ENCODE data around the gene DAB2IP. TPM values are rescaled to one million over a fixed set of nuclear protein-coding genes. Genes with fewer than 3 reads are reported as not detected.

The DAB2IP gene
- total and polyA plus RNA-seq, 5 donors: 25.5 to 55.0 (median 42.1) TPM

DNA sequence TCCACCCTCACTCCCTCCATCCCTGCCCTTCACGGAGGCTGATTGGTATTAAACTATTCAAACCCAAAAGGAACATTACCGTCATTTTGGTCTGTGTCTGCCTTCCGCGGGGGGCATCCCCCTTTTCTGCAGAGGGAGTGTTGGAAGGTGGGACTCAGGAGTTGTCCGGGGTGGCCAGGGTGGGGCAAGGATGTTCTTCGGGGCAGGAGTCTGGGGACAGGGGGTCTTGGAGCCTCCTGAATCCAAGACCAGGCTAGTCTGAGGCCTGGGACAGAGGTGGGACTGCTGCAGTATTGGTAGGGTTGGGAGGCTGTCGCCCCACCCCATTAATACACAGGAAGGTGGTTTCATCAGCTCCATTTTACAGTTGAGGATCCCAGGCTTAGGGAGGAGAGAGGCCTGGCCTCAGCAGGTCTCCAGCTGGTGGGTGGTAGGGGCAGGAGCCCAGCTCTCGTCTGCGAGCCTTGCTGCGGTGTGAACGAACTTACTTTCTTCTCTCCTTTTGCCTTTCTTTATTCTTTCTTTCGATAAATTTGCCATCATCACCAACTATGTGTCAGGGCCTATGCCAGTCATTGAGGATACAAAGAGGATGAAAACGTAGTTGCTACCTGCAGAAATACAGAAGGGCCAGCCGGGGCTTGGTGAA, 33.8 kb downstream of the DAB2IP start:
- DNase-seq (no peak), ATAC-seq (no peak)
- no peaks in the 10 kb centered on the region for H3K9me3 ChIP-seq (ENCODE audit: control insufficient read depth, low read length)
- no peaks in the 10 kb centered on the region for H3K4me1 ChIP-seq (ENCODE audit: control insufficient read depth, insufficient read depth, low read length)
- H3K27me3 ChIP-seq (ENCODE audit: control insufficient read depth, insufficient read depth): no peaks in the 10 kb centered on the region
- intact Hi-C loops (cut with DNase I): loop anchor here in 3 of 4 donors (5.0 to 10.0 kb wide), 5 partner anchors 50 to 310 kb away; no protein-coding TSS in a partner anchor
- H3K4me3 ChIP-seq (ENCODE audit: low read length): no peak overlapping the region
- H3K27ac ChIP-seq (ENCODE audit: low read length): no peak overlapping the region
- 89% methylated on average over 14 of the region's 14 CpGs for WGBS

DNA sequence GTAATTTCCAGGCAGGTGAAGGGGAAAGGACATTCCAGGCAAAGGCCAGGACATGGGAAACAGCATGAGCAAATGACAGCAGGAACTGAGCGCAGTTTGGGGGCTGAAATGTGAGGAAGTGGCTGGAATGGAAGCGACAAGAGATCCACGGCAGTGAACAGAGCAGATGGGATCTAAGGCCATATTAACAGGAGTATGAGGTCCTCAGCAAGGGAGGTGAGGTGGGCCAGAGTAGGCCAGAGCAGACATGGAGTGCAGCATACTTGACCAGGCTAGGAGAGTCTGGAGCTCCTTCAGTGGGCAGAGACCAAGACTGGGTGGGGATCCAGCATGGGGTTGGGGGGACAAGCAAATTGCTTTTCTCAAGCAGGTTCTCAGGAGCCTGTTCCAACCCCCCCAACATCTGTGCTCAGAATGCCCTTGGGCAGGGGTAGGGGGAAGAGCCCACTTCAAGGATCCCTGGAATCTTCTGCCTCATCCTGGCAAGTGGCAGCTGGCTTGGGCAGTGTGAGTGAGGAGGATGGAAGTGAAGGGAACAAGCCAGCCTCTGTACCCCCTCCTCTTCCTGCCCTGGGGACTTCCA, 34.5 kb downstream of the DAB2IP start:
- DNase-seq (no peak), ATAC-seq (no peak)
- H3K4me3 ChIP-seq (ENCODE audit: low read length): no peak overlapping the region
- 98% methylated on average over 3 of the region's 3 CpGs for WGBS
- H3K27me3 ChIP-seq (ENCODE audit: control insufficient read depth, insufficient read depth): no peaks in the 10 kb centered on the region
- H3K4me1 ChIP-seq (ENCODE audit: control insufficient read depth, insufficient read depth, low read length): peaks cover 2% of the 10 kb centered on the region
- intact Hi-C loops (cut with DNase I): loop anchor here in 3 of 4 donors (5.0 to 10.0 kb wide), 5 partner anchors 51 to 309 kb away; no protein-coding TSS in a partner anchor
- no peak overlapping the region for H3K27ac ChIP-seq (ENCODE audit: low read length)
- no peaks in the 10 kb centered on the region for H3K9me3 ChIP-seq (ENCODE audit: control insufficient read depth, low read length)

DNA sequence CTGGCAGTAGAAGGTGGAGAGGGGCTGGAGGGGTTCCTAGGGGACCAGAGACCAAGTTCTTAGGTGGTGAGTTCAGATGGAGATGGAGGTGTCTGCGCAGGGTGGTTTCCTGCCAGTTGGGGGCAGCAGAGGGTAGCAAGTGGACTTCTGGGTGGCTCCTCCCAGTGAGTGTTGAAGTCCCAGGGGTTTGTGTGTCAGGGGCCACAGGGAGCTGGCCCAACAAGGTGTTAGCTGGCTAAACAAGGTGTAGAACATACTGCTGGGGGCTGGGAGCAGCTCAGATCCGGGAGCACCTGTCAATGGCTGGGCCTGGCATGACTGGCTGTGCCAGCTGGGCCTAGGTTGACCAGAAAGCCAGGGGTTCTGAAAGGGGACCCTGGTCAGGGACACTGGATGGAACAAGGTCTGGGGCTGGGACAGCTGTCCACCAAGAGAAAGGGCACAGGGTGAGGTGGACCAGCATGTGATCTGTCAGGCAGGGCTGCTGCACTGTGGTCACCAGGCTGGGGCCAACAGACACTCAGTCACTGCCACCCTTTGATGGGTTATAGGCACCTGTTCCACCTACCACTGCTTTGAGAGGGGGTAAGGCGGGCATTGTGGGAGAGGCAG, 35.6 kb downstream of the DAB2IP start:
- intact Hi-C loops (cut with DNase I): loop anchor here in 3 of 4 donors (5.0 to 10.0 kb wide), 5 partner anchors 52 to 308 kb away; no protein-coding TSS in a partner anchor
- Histone ChIP-seq H3K9me3 (ENCODE audit: control insufficient read depth, low read length) (no peaks in the 10 kb centered on the region), H3K27me3 (ENCODE audit: control insufficient read depth, insufficient read depth) (no peaks in the 10 kb centered on the region), H3K4me1 (ENCODE audit: control insufficient read depth, insufficient read depth, low read length) (peaks cover 6% of the 10 kb centered on the region), H3K4me3 (ENCODE audit: low read length) (no peak overlapping the region), H3K27ac (ENCODE audit: low read length) (no peak overlapping the region)
- ATAC-seq: peak; percentile 61 to 68
- WGBS: 63% methylated on average over 3 of the region's 3 CpGs
- DNase-seq: peak; percentile 76 to 92 (median 87)

DNA sequence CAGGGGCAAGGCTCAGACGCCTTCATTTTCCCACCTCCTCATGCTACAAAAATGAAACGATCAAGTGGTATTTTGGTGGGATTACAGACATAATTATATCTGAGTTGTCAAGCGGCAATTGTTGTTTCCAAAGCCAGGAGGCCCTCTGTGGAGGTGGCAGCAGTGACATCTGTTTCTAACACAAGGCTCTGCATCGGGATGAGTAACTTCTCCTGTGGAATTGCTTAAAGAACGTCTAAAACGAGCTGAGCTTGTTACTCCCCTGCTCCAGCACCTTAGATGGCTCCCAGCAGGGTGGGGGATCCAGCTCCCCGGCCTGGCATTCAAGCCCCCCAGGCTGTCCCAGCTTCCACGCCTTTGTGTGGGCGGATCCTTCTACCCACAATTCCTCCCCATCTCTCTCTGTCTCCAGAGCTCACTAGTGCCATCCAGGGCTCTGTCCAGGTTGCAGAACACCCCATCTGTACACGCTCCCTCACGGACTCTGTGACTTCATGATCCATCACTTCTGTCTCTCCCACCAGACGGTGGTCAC, 36.8 kb downstream of the DAB2IP start:
- WGBS: 79% methylated on average over 12 of the region's 12 CpGs
- H3K4me1 ChIP-seq (ENCODE audit: control insufficient read depth, insufficient read depth, low read length): peaks cover 7% of the 10 kb centered on the region
- ATAC-seq: no peak
- no peaks in the 10 kb centered on the region for H3K9me3 ChIP-seq (ENCODE audit: control insufficient read depth, low read length)
- intact Hi-C loops (cut with DNase I): loop anchor here in 3 of 4 donors (5.0 to 10.0 kb wide), 5 partner anchors 53 to 307 kb away; no protein-coding TSS in a partner anchor
- no peak for DNase-seq
- no peaks in the 10 kb centered on the region for H3K27me3 ChIP-seq (ENCODE audit: control insufficient read depth, insufficient read depth)
- no peak overlapping the region for H3K4me3 ChIP-seq (ENCODE audit: low read length)
- no peak overlapping the region for H3K27ac ChIP-seq (ENCODE audit: low read length)

DNA sequence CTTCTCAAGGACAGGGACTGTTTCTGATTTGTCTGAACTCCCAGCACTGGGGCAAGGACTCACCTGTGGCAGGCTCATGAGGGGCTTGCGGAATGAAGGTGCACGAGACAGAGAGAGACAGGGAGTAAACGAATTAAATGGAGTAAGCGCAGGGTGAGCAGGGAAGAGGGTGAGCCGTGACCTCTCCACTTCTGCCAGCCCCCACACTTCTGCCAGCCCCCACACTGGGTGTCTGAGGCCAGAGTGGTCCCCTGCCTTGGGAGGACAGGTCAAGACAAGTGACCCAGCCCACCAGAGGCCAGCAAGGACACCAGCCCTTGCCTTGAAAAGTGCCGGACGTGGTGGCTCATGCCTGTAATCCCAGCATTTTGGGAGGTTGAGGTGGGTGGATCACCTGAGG, 37.2 kb downstream of the DAB2IP start:
- 97% methylated on average over 7 of the region's 7 CpGs for WGBS
- DNase-seq: no peak

DNA sequence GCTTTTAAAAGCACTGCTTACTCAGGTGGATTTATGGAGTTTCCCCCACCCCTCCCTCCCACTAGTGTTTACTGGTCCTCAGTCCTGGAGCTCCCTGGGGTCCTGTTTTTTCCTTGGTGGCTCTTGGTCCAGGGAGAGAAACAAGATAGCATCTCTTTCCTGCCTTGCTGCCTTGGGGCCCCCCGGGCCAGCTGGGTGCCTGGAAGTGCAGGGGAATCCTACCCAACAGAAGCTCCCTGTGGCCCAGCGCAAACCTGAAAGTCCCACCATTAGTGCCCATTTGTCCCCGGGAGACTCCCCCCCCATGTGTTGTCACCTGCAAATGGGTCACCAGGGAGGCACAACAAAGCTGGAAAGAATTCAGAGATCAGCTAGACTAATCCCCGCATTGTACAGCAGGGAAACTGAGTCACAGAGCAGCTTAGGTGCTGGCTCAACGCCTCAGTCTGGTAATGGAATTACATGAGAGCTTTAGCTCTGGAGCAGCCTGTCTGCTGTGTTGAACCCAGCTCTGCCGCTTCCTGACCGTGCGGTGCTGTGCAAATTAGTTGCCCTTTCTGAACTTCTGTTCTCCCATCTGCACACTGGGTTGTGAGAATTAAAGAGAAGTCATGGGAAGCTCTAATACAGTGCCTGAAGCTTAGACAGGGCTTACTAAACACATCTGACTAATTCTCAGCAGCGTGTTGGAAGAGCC, 38.2 kb downstream of the DAB2IP start:
- WGBS: 91% methylated on average over 9 of the region's 9 CpGs

More for the DNA sequence above, 37.2 kb downstream of the DAB2IP start:
- Histone ChIP-seq H3K27ac (ENCODE audit: low read length) (no peak overlapping the region), H3K4me1 (ENCODE audit: control insufficient read depth, insufficient read depth, low read length) (peaks cover 7% of the 10 kb centered on the region), H3K4me3 (ENCODE audit: low read length) (no peak overlapping the region), H3K9me3 (ENCODE audit: control insufficient read depth, low read length) (no peaks in the 10 kb centered on the region), H3K27me3 (ENCODE audit: control insufficient read depth, insufficient read depth) (no peaks in the 10 kb centered on the region)
- ATAC-seq: no peak
- intact Hi-C loops (cut with DNase I): loop anchor here in 3 of 4 donors (5.0 to 10.0 kb wide), 5 partner anchors 54 to 306 kb away; no protein-coding TSS in a partner anchor

DNA sequence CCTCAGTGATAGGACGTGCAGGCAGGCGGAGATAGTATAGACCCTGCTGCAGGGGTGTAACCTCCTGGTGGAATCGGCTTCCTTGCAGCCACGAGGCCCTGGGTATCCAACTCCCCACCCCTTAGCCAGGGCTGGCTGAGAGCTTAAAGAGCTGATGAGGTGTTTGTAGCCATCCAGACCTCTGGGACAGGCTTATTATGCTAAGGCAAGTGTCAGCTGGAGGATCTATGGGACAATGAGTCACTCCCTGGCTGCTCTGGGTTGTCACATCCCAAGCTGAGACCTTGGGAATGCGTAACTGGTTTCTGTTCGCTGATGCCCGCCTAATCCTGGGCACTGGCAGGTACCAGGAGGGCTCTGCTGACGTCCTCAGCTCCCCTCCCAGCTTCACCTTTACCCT, 38.9 kb downstream of the DAB2IP start:
- 72% methylated on average over 8 of the region's 8 CpGs for WGBS

More for the DNA sequence above, 38.2 kb downstream of the DAB2IP start:
- ATAC-seq (no peak), DNase-seq (no peak)
- Histone ChIP-seq H3K4me3 (ENCODE audit: low read length) (no peak overlapping the region), H3K27me3 (ENCODE audit: control insufficient read depth, insufficient read depth) (no peaks in the 10 kb centered on the region), H3K4me1 (ENCODE audit: control insufficient read depth, insufficient read depth, low read length) (peaks cover 7% of the 10 kb centered on the region), H3K9me3 (ENCODE audit: control insufficient read depth, low read length) (no peaks in the 10 kb centered on the region), H3K27ac (ENCODE audit: low read length) (no peak overlapping the region)
- intact Hi-C loops (cut with DNase I): loop anchor here in 3 of 4 donors (5.0 to 10.0 kb wide), 6 partner anchors 55 to 305 kb away; no protein-coding TSS in a partner anchor

DNA sequence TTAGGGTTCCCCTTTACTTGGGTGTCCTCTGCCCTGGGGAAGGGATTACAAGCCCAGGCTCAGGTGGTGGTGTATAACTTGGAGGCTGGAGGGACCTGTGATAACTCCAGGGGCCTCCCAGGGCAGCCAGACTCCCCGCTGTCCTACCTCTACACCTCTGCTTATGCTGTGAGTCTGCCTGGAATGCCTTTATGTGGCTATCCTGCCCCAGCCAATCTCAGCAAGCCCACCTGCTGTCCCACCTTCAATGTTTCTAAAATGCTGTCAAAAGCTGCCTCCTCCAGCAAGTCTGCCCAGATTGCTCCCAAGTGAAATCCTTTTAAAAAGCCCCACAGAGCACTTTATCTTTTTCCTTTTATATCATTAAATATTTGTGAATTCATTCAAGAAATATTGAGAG, 39.3 kb downstream of the DAB2IP start:
- Histone ChIP-seq H3K27me3 (ENCODE audit: control insufficient read depth, insufficient read depth) (no peaks in the 10 kb centered on the region), H3K9me3 (ENCODE audit: control insufficient read depth, low read length) (no peaks in the 10 kb centered on the region), H3K4me3 (ENCODE audit: low read length) (no peak overlapping the region), H3K4me1 (ENCODE audit: control insufficient read depth, insufficient read depth, low read length) (peaks cover 7% of the 10 kb centered on the region), H3K27ac (ENCODE audit: low read length) (no peak overlapping the region)
- no peak for DNase-seq
- intact Hi-C loops (cut with DNase I): loop anchor here in 2 of 4 donors (5.0 to 10.0 kb wide), 2 partner anchors 84 to 302 kb away; no protein-coding TSS in a partner anchor
- no peak for ATAC-seq
- WGBS: 96% methylated on average over 1 of the region's 1 CpG

More for the DNA sequence above, 38.9 kb downstream of the DAB2IP start:
- Histone ChIP-seq H3K4me3 (ENCODE audit: low read length) (no peak overlapping the region), H3K4me1 (ENCODE audit: control insufficient read depth, insufficient read depth, low read length) (peaks cover 7% of the 10 kb centered on the region), H3K9me3 (ENCODE audit: control insufficient read depth, low read length) (no peaks in the 10 kb centered on the region), H3K27ac (ENCODE audit: low read length) (no peak overlapping the region), H3K27me3 (ENCODE audit: control insufficient read depth, insufficient read depth) (no peaks in the 10 kb centered on the region)
- intact Hi-C loops (cut with DNase I): loop anchor here in 2 of 4 donors (5.0 to 10.0 kb wide), 2 partner anchors 84 to 302 kb away; no protein-coding TSS in a partner anchor
- DNase-seq: no peak
- ATAC-seq: peak in 1 of 2 donors; percentile 7

DNA sequence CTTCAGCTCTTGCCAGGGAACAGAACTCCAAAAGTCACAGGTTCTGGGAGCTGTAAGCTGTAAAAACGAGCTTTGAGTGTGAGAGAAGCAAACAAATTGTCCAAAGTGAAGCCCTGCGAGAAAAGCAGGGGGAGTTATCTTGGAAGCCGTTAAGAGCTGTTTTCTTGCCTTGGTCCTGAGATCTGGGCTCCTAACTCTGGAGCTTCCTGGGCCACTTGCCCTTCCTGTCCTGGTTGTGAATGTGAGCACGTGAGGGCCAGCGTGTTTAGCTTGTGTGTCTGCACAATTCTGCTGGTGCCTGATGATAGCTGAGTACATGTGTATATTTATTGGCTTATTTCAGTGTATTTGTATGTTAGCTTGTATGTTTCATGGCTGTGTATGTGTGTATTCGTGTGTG, 40.5 kb downstream of the DAB2IP start:
- H3K27ac ChIP-seq (ENCODE audit: low read length): no peak overlapping the region
- H3K4me1 ChIP-seq (ENCODE audit: control insufficient read depth, insufficient read depth, low read length): peaks cover 7% of the 10 kb centered on the region
- WGBS: 41% methylated on average over 6 of the region's 6 CpGs
- ATAC-seq (no peak), DNase-seq (peak in 1 of 3 donors; percentile 38)
- no peaks in the 10 kb centered on the region for H3K27me3 ChIP-seq (ENCODE audit: control insufficient read depth, insufficient read depth)
- H3K4me3 ChIP-seq (ENCODE audit: low read length): no peak overlapping the region
- no peaks in the 10 kb centered on the region for H3K9me3 ChIP-seq (ENCODE audit: control insufficient read depth, low read length)
- intact Hi-C loops (cut with DNase I): loop anchor here in 2 of 4 donors (5.0 to 10.0 kb wide), 2 partner anchors 83 to 300 kb away; no protein-coding TSS in a partner anchor

Measured in right cardiac atrium (tissue), 5 donors.